HUES64 (cell line): ENCODE results near the gene KLHL36.
A peak's percentile ranks its signal among the peaks of the same experiment; 100 is the strongest.
"Not testable (repeated sequence)": the region's sequence is repeated elsewhere in the genome, so short reads cannot be mapped to it uniquely, and the experiment has no call there.

Experiments used
- H3K27ac ChIP-seq: 2 replicates; pipeline ENCODE4 v1.7.0; 2013; ENCODE audit warnings: low read depth, low read length, inconsistent platforms
- H3K27me3 ChIP-seq: 2 replicates; pipeline ENCODE4 v1.6.1; 2013; ENCODE audit warnings: mild to moderate bottlenecking, low read length; ENCODE audit not compliant: insufficient read depth
- H3K36me3 ChIP-seq: 2 replicates; pipeline ENCODE4 v1.6.1; 2013; ENCODE audit warnings: mild to moderate bottlenecking, low read length; ENCODE audit not compliant: insufficient read depth
- H3K4me1 ChIP-seq: 2 replicates; pipeline ENCODE4 v1.6.1; 2013; ENCODE audit warnings: mild to moderate bottlenecking, low read length, moderate library complexity; ENCODE audit not compliant: insufficient read depth
- H3K4me3 ChIP-seq: 2 replicates; pipeline ENCODE4 v1.5.1; 2013; ENCODE audit warnings: mild to moderate bottlenecking, low read length, moderate library complexity
- H3K9ac ChIP-seq: 2 replicates; pipeline ENCODE4 v1.6.1; 2013; ENCODE audit warnings: mild to moderate bottlenecking, low read depth, low read length
- H3K9me3 ChIP-seq: 2 replicates; pipeline ENCODE4 v1.6.1; 2013; ENCODE audit warnings: low read depth, low read length; ENCODE audit not compliant: insufficient read depth
- WGBS: fragments of 150-250, 120-280 bp; methylation state at CpG from one replicate; pipeline ENCODE4 v1.1.7; 2013; ENCODE audit warnings: missing lambda C conversion rate; 5-methylcytosine and 5-hydroxymethylcytosine counted together

KLHL36 gene

GRCh38 chr16:84685210-84685609 is 36.9 kb downstream of the KLHL36 start:
- Histone ChIP-seq H3K27me3 (no peaks in the 10 kb centered on the region), H3K4me3 (no peak overlapping the region), H3K9ac (no peak overlapping the region), H3K9me3 (no peaks in the 10 kb centered on the region), H3K36me3 (no peaks in the 10 kb centered on the region), H3K27ac (no peak overlapping the region), H3K4me1 (peaks cover 14% of the 10 kb centered on the region)
- 85% methylated on average over 8 of the region's 8 CpGs for WGBS

DNA sequence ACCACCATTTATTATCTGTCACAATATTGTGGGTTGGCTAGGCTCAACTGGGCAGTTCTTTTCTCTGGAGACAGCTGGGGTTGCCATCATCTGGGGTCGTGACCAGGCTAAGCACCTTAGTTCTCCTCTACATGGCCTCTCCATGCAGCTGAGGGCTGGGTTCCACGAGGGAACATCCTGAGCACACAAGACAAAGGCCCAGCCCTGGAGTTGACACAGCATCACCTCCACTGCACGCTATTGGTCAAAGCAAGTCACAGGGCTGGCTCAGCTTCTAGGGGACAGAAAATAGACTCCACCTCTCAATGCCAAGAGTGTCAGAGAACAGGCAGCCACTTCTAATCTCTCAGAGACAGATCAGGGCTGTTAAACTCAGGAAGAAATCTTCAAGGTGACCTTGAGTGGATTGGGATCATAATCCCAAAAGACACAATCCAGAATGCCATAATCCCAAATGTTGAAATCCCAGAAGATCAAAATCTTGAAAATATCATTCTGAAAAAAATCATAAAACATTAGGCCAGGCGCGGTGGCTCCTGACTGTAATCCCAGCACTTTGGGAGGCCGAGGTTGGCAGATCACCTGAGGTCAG is 38.5 kb downstream of the KLHL36 start:
- Histone ChIP-seq H3K4me1 (peaks cover 14% of the 10 kb centered on the region), H3K27me3 (no peaks in the 10 kb centered on the region), H3K9ac (no peak overlapping the region), H3K36me3 (no peaks in the 10 kb centered on the region), H3K27ac (no peak overlapping the region), H3K4me3 (no peak overlapping the region), H3K9me3 (no peaks in the 10 kb centered on the region)
- 90% methylated on average over 6 of the region's 6 CpGs for WGBS

GRCh38 chr16:84687715-84688114 is 39.4 kb downstream of the KLHL36 start:
- Histone ChIP-seq H3K4me3 (no peak overlapping the region), H3K36me3 (no peaks in the 10 kb centered on the region), H3K27me3 (no peaks in the 10 kb centered on the region), H3K4me1 (peaks cover 14% of the 10 kb centered on the region), H3K9ac (no peak overlapping the region), H3K27ac (no peak overlapping the region), H3K9me3 (no peaks in the 10 kb centered on the region)
- WGBS = 94% methylated on average over 6 of the region's 6 CpGs

- H3K4me3 ChIP-seq, H3K36me3 ChIP-seq, H3K9ac ChIP-seq, H3K27ac ChIP-seq, H3K27me3 ChIP-seq, H3K9me3 ChIP-seq: not testable (repeated sequence)
- 98% methylated on average over 4 of the region's 4 CpGs for WGBS
- peaks cover 12% of the 10 kb centered on the region for H3K4me1 ChIP-seq
Measured at GRCh38 chr16:84688163-84688562, 39.9 kb downstream of the KLHL36 start.

DNA sequence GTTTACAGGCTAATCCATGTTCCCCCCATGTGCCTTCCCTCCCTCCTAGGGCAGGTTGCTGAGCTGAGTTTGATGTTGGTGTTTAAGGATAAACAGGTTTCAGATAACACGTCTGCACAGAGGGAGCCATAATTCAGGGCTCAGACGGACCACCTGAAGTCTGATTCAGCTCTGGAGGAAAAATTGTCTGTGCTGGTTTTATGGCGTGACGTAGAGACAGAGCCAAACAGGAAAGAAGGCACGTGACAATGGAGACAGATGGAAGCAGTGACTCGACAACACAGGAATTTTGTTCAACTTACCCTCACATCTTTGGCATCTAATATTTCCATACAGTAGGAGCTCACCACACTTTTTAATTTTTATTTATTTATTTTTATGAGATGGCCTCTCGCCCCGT is 40.8 kb downstream of the KLHL36 start:
- no peak overlapping the region for H3K27ac ChIP-seq
- H3K27me3 ChIP-seq = no peaks in the 10 kb centered on the region
- H3K9me3 ChIP-seq = no peaks in the 10 kb centered on the region
- no peak overlapping the region for H3K9ac ChIP-seq
- no peak overlapping the region for H3K4me3 ChIP-seq
- no peaks in the 10 kb centered on the region for H3K36me3 ChIP-seq
- WGBS = 93% methylated on average over 7 of the region's 8 CpGs
- 0 out of 2 replicates have a peak, but pooled peaks cover 7% of the 10 kb centered on the region for H3K4me1 ChIP-seq

GRCh38 chr16:84690088-84690819 is 41.9 kb downstream of the KLHL36 start:
- H3K9me3 ChIP-seq = no peaks in the 10 kb centered on the region
- H3K4me1 ChIP-seq = 0 out of 2 replicates have a peak, but pooled peaks cover 1% of the 10 kb centered on the region
- H3K36me3 ChIP-seq = no peaks in the 10 kb centered on the region
- no peaks in the 10 kb centered on the region for H3K27me3 ChIP-seq
- 97% methylated on average over 6 of the region's 6 CpGs for WGBS
- no peak overlapping the region for H3K9ac ChIP-seq
- no peak overlapping the region for H3K27ac ChIP-seq
- no peak overlapping the region for H3K4me3 ChIP-seq

GRCh38 chr16:84692451-84693214 is 44.3 kb downstream of the KLHL36 start:
- Histone ChIP-seq H3K4me3 (no peak overlapping the region), H3K27me3 (no peaks in the 10 kb centered on the region), H3K4me1 (no peaks in the 10 kb centered on the region), H3K36me3 (no peaks in the 10 kb centered on the region), H3K9ac (no peak overlapping the region), H3K27ac (no peak overlapping the region), H3K9me3 (no peaks in the 10 kb centered on the region)
- WGBS = 92% methylated on average over 6 of the region's 6 CpGs

- H3K4me3 ChIP-seq, H3K36me3 ChIP-seq, H3K27me3 ChIP-seq, H3K9ac ChIP-seq, H3K27ac ChIP-seq, H3K9me3 ChIP-seq, H3K4me1 ChIP-seq: not testable (repeated sequence)
- WGBS = 97% methylated on average over 8 of the region's 10 CpGs
Measured at GRCh38 chr16:84693869-84694268, 45.6 kb downstream of the KLHL36 start.

DNA sequence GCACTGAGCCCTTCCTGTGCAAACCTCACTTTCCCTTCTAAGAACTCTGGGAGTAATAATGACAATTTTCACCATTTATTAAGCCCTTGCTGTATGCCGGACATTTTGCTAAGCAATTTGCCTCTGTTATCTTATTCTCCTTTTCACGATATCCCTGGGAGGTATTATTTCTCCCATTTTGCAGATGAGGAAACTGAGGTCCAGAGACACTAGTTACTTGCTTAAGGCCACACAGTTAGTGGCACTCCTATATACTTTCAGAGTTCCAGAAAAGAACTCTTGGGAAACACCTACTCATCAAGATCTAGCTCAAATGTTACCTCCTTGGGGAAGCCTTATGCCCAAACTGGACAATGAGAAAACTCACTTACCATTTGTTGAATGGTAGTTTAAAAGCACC is 46.7 kb downstream of the KLHL36 start:
- no peak overlapping the region for H3K4me3 ChIP-seq
- no peaks in the 10 kb centered on the region for H3K27me3 ChIP-seq
- no peaks in the 10 kb centered on the region for H3K9me3 ChIP-seq
- no peak overlapping the region for H3K9ac ChIP-seq
- no peak overlapping the region for H3K27ac ChIP-seq
- H3K4me1 ChIP-seq = 0 out of 2 replicates have a peak, but pooled peaks cover 5% of the 10 kb centered on the region
- WGBS = 100% methylated on average over 2 of the region's 2 CpGs
- no peaks in the 10 kb centered on the region for H3K36me3 ChIP-seq

DNA sequence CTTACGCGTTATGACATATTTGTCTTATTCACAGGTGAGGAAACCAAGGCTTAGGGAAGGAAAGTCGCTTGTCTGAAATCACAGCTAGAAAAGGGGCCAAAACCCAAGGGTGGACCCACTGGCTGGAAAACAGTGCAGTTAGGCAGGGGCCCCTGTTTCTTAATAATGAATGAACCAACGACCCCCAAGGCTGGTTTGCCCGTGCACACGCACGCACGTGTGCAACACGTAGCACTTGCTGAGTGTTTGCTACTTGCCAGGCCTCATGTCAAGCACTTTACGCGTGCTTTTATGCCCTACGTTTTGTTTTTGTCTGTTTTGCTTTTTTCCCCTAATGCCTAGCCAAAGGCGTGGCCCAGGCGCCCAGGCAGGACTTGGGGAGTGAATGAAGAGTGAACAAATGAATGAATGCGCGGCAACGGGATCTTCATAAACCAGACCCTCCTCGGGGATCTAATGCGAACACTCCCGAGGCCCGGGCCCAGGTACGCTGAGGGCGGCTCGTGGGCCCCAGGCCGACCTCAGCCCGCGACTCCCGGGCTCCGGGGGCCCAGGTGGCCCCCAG is 50.9 kb downstream of the KLHL36 start:
- Histone ChIP-seq H3K27me3 (no peaks in the 10 kb centered on the region), H3K4me3 (peak overlapping the region; percentile 89), H3K36me3 (no peaks in the 10 kb centered on the region), H3K27ac (peak overlapping the region; percentile 72), H3K9ac (peak overlapping the region; percentile 75), H3K9me3 (no peaks in the 10 kb centered on the region), H3K4me1 (peaks cover 22% of the 10 kb centered on the region)
- WGBS = 24% methylated on average over 29 of the region's 29 CpGs
